HEK293 (cell line): ENCODE results near the gene GABPB1.

Experiments used
- CTCF ChIP-seq: fragments of 450-650 bp; formaldehyde crosslinking; IDR thresholded peaks from 2 replicates; pipeline ENCODE4 v1.5.1; 2016; ENCODE audit warnings: missing biosample characterization, missing genetic modification characterization
- PRDM1 ChIP-seq: fragments of 450-650 bp; formaldehyde crosslinking; IDR thresholded peaks from 2 replicates; pipeline ENCODE4; 2016; ENCODE audit warnings: missing biosample characterization, missing genetic modification characterization
- ZBTB44 ChIP-seq: fragments of 450-650 bp; IDR thresholded peaks from 2 replicates; pipeline ENCODE4 v1.5.1; 2018; ENCODE audit warnings: missing biosample characterization, mild to moderate bottlenecking, missing genetic modification characterization
- ZNF10 ChIP-seq: fragments of 450-650 bp; formaldehyde crosslinking; IDR thresholded peaks from 2 replicates; pipeline ENCODE4 v1.5.1; 2017; ENCODE audit warnings: missing biosample characterization, missing genetic modification characterization
- ZNF19 ChIP-seq: fragments of 450-650 bp; formaldehyde crosslinking; IDR thresholded peaks from 2 replicates; pipeline ENCODE4; 2016; ENCODE audit warnings: missing biosample characterization, missing genetic modification characterization, low read depth
- ZNF239 ChIP-seq: fragments of 450-650 bp; formaldehyde crosslinking; IDR thresholded peaks from 2 replicates; pipeline ENCODE4 v1.5.1; 2016; ENCODE audit warnings: missing biosample characterization, missing genetic modification characterization
- ZNF302 ChIP-seq: fragments of 450-650 bp; formaldehyde crosslinking; IDR thresholded peaks from 2 replicates; pipeline ENCODE4 v1.5.1; 2016; ENCODE audit warnings: missing biosample characterization, missing genetic modification characterization, low read depth
- ZNF777 ChIP-seq: fragments of 450-650 bp; formaldehyde crosslinking; IDR thresholded peaks from 2 replicates; pipeline ENCODE4 v1.5.1; 2017; ENCODE audit warnings: missing biosample characterization, missing genetic modification characterization, borderline replicate concordance
- ZSCAN30 ChIP-seq: fragments of 450-650 bp; IDR thresholded peaks from 2 replicates; pipeline ENCODE4 v1.5.1; 2018; ENCODE audit warnings: missing biosample characterization, mild to moderate bottlenecking, missing genetic modification characterization, moderate library complexity
- TF ChIP-seq, protein P1 (sequence below): fragments of 450-650 bp; formaldehyde crosslinking; IDR thresholded peaks from 2 replicates; pipeline ENCODE4 v1.5.1; 2016; ENCODE audit warnings: missing biosample characterization, missing genetic modification characterization, low read depth
- TF ChIP-seq, protein P2 (sequence below): fragments of 450-650 bp; formaldehyde crosslinking; IDR thresholded peaks from 2 replicates; pipeline ENCODE4 v1.5.1; 2016; ENCODE audit warnings: missing biosample characterization, missing genetic modification characterization

- TF ChIP-seq PRDM1 (tag by site-specific recombination) (no peak), ZNF239 (tag by site-specific recombination) (no peak), CTCF (tag by site-specific recombination) (no peak), ZBTB44 (tag by site-specific recombination) (no peak), ZNF777 (tag by site-specific recombination) (no peak), ZNF10 (tag by site-specific recombination) (no peak), ZSCAN30 (tag by site-specific recombination) (no peak), ZNF302 (tag by site-specific recombination) (no peak), ZNF19 (tag by site-specific recombination) (no peak)
- TF ChIP-seq, protein P1, sequence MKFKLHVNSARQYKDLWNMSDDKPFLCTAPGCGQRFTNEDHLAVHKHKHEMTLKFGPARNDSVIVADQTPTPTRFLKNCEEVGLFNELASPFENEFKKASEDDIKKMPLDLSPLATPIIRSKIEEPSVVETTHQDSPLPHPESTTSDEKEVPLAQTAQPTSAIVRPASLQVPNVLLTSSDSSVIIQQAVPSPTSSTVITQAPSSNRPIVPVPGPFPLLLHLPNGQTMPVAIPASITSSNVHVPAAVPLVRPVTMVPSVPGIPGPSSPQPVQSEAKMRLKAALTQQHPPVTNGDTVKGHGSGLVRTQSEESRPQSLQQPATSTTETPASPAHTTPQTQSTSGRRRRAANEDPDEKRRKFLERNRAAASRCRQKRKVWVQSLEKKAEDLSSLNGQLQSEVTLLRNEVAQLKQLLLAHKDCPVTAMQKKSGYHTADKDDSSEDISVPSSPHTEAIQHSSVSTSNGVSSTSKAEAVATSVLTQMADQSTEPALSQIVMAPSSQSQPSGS (tag by site-specific recombination), result no peak
- TF ChIP-seq, protein P2, sequence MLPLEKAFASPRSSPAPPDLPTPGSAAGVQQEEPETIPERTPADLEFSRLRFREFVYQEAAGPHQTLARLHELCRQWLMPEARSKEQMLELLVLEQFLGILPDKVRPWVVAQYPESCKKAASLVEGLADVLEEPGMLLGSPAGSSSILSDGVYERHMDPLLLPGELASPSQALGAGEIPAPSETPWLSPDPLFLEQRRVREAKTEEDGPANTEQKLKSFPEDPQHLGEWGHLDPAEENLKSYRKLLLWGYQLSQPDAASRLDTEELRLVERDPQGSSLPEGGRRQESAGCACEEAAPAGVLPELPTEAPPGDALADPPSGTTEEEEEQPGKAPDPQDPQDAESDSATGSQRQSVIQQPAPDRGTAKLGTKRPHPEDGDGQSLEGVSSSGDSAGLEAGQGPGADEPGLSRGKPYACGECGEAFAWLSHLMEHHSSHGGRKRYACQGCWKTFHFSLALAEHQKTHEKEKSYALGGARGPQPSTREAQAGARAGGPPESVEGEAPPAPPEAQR, result no peak
These were observed 6.8 kb upstream of the GABPB1 start for GRCh38 chr15:50361756-50362155.
